Activated CD4-positive, CD25-positive, alpha-beta regulatory T cell treated with anti-CD3 and anti-CD28 coated beads, Interleukin-2, amount 50 U/mL, for 16 hours (primary cell): ENCODE data around the gene LLGL1.

Source experiments
- DNase-seq: peaks from one replicate; pipeline ENCODE4 v3.0.0-alpha.2; 2020; ENCODE audit warnings: low read depth, low spot score

Gene LLGL1

DNA sequence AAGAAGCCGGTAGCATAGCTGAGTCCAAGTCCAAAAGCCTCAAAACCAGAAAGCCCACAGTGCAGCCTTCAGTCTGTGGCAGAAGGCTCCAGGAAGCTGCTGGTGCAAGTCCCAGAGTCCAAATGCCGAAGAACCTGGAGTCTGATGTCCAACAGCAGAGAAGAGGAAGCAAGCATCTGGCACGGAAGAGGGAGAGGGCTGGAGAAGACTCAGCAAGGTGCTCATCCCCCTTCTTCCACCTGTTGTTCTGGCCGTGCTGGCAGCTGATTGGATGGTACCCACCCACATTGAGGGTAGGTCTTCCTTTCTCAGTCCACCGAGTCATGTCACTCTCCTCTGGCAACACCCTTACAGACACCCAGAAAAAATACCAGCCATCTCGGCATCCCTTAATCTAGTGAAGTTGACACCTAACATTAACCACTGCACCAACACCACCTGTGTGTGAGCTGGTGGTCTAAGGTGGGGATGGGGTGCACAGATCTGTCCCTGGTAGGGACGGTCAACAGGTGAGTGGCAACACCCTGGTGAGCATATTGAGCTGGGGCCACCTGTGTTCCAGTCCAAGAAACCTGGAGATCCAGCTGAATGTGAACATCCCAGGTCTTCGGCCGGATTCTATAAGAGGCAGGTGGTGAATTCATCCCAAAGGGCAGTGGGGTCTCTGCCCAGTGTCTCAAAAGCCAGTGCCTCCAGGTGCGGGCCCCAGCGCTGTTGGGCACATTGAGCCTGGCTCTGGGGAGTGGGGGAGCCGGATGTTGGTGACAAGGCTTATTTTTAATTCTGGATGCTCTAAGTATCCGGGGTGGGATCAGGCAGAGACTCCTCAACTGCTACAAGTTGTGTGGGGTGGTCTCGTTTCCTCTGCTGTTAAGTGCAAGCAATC, 44.9 kb downstream of the LLGL1 start:
- no peak for DNase-seq

GRCh38 chr17:18277076-18277475, 51.6 kb downstream of the LLGL1 start:
- DNase-seq, result no peak

GRCh38 chr17:18278867-18279266, 53.4 kb downstream of the LLGL1 start:
- no peak for DNase-seq

DNA sequence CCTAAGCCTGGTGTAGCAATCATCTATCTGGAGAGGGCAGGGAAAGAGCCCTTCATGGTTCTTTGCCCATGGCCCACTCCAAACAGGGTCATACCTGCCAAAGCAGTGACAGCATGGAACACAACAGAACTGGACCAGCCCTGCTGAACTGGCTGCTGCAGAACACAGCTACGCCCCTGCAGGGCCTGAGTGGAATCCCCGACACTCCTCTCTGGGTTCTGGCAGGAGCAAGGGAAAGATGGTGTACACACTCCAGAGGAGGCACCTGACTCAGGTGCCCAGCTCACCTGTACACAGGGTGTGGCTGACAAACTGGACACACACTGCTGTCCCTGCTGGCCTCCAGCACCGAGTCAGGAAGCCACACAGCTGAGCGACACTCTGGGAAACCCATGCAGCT, 54.8 kb downstream of the LLGL1 start:
- DNase-seq, result no peak

- no peak for DNase-seq
Measured at GRCh38 chr17:18280766-18281371, 55.4 kb downstream of the LLGL1 start.

- DNase-seq, result no peak
Measured at GRCh38 chr17:18281788-18282187, 56.4 kb downstream of the LLGL1 start.

GRCh38 chr17:18285296-18285695, 59.9 kb downstream of the LLGL1 start:
- no peak for DNase-seq

DNA sequence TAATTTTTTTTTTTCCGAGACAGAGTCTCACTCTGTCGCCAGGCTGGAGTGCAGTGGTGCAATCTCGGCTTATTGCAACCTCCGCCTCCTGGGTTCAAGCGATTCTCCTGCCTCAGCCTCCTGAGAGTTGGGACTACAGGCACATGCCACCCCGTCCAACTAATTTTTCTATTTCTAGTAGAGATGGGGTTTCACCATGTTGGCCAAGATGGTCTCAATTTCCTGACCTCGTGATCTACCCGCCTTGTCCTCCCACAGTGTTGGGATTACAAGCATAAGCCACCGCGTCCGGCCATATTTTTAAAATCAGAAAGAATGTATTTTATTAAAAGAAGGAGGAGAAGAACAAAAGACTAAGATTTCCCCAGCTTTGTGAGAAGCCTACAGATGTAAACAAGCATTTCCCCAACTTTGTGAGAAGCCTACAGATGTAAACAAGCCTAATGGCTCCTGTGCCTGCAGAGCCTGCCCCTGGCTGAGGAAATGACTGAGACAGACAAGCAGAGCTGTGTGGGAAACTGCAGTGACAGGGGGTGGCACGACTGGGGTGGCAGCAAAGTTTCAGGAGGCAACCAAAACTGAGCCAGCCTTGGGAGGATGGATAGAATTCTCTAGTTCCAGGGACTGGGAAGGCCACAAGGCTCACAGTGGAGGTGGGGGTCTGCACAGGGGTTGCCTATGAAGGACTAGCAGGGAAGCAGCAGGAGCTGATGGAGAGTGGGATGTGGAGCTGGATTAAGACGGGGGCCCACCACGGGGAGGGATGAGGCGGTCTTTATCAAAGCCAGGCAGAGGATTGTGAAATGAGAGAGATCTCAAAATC, 66.5 kb downstream of the LLGL1 start:
- no peak for DNase-seq
